Endometrium (tissue), 2 donors: ENCODE results near the gene GNS.
"Not testable (repeated sequence)": the region's sequence is repeated elsewhere in the genome, so short reads cannot be mapped to it uniquely, and the experiment has no call there.

Experiments used
- FAIRE-seq: peaks from 2 replicates; lab custom pipeline; 2012; peaks lifted over from hg19 to GRCh38; lab: Jason Lieb, UNC
- donor health status: control.
- donor health status: control.

The GNS gene

DNA sequence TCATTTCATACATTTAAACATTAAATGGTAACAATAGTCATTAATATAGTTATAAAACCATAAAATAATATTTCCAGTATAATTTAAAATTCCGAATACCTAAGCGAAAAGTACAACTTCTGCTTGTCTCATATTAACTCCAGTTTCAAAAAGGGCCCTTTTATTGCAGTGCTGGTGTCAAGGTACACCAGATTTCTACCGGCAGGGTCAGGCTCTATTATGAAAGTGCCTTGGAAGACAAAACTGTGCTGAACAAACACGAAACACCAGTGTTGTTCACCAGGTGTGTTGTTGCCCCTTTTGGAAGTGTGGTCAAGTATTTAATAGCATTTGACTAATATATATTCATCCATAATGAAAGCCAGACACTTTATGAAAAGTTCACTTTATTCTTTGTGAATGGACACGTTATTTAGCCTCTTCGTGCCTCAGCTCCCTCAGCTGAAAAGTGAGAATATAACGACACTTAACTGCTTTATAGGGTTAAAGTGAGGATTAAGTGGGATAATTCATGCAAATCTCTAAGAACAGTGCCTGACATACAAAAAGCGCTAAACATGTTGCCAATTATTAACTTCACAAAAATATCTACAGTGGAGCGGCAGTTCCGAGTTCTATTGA is 20.3 kb upstream of the GNS start:
- FAIRE-seq = no peak

DNA sequence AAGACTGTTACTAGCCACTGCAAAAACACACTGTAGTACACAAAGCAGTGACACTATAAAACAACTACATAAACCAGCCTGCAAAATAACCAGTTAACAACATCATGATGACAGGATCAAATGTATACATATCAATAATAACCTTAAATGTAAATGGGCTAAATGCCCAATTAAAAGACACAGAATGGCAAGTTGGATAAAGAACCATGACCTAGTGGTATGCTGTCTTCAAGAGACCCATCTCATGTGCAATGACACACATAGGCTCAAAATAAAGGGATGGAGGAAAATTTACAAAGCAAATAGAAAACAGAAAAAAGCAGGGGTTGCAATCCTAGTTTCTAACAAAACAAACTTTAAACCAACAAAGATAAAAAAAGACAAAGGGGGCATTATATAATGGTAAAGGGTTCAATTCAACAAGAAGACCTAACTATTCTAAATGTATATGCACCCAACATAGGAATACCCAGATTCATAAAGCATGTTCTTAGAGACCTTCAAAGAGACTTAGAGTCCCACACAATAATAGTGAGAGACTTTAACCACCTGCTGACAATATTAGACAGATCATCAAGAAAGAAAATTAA is 16.0 kb upstream of the GNS start:
- FAIRE-seq = not testable (repeated sequence)

DNA sequence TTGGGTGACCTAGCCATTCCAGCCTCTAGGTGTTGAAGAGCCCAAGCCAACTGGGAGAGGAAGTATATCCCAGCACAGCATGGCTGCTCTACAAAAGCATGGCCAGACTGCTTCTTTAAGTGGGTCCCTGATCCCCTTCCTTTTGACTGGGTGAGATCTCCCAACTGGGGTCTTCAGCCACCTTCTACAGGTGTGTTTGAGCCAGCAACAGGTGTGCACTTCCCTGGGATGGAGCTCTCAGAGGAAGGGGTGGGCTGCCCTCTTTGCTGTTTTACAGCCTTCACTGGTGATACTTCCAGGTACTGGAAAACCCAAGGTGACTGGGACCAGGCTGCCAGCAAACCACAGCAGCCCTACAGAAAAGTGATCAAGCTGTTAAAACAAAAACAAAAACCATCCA is 14.2 kb upstream of the GNS start:
- FAIRE-seq = no peak

DNA sequence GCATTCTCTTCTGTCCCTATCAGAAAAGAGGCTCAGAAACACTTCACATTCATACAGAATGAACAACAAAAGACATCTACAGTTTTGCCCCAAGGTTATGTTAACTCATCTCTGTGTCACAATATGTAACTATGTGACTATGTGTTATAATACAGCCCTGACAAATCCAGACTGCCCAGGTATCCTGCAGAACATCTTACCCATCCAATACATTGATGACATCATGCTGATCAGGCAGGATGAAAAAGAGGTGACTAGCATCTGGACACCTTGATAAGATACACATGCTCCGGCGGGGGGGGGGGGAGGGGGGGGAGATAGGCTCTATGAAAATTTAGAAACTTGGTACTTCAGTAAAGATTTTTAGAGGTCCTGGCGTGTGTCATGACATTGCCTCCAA is 8.3 kb upstream of the GNS start:
- no peak for FAIRE-seq

DNA sequence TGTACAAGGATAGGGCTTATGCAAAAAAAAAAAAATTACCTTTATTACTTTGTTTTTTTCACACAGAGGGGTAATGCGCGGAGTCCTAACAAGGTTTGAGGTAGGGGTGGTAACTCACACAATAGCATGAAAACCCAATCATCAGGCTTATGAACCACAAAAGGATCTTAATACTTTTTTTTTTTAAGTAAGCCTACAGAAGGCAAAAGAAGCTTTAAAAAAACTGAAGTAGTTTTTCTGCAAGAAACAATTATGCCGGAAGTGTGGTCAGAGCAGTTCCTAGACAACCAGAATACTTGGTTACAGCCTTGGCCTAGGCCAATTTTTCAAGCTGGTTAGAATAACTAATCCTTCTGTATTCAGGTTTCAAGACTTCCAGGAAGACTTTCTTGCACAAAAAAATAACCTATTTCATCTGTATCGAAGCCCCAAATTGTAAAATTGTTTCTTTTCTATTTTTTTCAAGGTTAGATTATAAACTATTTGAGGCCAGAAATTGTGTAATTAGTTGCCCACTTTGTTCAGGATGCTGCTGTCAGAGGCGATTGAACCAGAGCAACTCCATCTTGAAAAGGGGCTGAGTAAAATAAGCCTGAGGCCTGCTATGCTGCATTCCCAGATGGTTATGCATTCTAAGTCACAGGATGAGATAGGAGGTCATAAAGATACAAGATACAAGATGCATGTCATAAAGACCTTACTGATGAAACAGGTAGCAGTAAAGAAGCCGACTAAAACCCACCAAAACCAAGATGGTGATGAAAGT is 1.8 kb upstream of the GNS start:
- FAIRE-seq = no peak

DNA sequence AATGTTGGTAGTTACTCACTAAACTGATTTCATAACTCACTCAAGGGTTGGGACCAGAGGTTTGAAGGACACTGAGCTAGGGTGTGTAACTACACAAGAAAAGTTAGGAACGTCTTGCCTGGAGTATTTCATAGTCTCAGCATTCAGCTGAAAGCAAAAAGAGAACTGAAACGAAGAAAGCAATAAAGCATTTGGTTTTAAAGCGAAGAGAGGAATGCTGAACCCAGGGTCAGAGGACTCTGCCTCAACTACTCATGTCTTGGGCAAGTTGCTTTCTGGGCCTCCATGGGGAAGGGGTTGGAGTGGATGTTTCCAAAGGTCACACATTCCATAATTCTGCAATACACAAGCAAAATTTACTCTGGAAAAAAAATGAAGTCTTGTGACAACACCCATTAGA is 1.4 kb downstream of the GNS start:
- FAIRE-seq = no peak

DNA sequence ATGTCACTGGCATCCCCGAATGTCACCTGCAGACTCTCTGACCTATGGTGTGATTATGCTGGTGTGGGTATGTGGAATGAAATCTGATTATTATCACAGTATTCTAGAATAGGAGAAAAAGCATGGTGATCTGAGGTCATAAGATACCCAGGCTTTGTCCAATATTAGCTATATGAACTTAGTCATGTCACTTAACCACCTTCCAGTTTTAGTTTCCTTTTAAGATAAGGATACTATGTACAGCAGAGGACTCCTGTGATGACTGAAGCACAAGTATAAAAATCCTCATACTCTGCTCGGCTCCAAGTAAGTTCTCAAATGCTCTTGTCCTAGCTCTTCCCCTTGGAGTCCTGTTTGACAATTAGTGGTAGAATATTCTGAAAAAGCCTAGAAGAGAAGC is 2.8 kb downstream of the GNS start:
- no peak for FAIRE-seq

DNA sequence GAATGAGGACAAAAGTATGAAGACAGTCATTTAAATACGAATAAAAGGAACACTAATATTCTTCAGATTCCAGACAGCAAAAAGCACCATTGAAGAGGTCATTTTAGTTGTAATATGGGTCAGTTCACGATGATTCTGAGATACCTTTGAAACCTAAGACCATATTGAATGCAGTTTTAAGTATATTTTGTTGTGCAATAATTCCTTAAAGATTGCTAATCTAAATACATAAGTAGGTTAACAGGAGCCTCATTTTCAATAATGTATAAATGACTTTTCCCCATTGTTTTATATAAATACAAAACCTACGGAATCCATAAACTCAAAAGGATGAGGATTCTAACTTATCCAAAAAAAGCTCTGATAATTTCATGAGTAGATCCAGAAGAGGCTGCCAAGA is 5.8 kb downstream of the GNS start:
- FAIRE-seq = no peak

DNA sequence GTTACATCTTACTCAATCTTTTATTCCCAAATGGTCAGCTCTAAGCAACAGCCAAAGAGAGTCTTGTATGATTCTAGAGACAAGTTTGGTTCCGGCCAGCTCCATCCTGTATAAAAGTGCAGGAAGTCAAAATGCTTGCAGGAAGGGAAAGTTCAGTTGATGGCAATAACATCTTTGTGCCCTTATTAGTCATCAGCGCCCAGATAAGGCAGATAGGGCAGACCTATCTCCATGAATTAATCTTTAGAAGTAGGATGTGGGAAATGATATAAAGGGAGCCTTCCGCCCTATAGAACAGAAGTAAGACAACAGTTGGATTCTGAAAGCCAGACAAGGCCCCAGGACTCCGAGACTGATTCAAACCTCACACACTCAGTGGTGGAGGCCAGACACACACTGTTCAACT is 6.4 kb downstream of the GNS start:
- no peak for FAIRE-seq

DNA sequence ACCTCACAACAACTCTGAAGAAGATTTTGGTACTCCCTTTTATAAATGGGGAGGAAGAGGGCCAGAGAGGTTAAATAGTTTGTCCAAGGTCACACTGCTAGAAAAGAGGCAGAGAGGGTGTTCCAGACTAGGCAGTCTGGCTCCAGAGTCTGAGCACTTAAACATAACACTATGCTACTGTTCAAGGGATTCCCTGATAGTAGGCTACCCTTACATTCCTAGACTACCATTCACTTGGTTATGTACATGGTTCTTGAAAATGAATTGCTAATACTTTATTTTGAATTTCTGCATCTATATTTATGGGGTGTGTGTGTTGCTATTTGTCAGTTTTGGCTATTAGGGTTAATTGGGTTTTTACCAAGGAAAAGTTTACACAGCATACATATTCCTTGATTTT is 7.2 kb downstream of the GNS start:
- no peak for FAIRE-seq

DNA sequence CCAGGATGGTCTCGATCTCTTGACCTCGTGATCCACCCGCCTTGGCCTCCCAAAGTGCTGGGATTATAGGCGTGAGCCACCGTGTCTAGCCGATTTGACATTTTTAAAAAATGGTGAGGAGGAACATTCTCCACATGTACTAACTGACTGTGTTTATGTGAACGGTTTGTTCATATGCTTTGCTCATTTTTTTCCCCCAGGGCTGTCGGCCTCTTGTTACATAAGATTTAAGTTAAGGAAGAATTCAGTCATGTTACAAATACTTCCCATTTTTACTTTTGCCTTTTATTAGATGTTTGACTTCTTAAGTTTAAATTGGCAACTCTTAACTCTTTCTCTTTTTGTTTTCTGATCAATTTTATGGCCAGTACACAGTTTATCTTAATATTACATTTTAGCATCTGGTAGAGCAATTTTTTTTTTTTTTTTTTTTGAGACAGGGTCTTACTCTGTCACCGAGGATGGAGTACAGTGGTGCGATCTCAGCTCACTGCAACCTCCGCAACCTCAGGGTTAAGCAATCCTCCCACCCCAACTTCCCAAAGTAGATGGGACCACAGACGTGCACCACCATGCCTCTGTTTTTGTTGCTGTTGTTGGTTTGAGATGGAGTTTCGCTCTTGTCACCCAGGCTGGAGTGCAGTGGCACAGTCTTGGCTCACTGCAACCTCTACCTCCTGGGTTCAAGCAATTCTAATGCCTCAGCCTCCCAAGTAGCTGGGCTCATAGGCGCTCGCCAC is 9.6 kb downstream of the GNS start:
- FAIRE-seq = no peak

DNA sequence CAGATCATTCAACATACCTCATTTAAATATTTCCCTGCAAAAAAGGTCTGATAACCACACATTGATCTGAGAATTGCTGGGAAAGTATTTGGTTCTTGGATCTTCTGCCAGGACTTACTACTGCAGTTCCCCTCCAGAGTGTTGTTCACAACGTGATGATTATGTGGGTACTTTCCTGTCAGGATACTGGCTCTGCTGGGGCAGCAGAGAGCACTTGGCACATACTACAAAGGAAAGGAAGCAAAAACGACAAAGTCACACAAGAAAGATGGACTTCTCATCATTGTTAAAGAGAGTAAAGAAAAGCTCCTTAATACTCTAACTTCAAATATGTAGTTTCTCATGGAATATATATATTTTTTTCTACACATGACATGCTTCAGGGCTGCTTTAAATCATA is 11.5 kb downstream of the GNS start:
- FAIRE-seq = no peak

DNA sequence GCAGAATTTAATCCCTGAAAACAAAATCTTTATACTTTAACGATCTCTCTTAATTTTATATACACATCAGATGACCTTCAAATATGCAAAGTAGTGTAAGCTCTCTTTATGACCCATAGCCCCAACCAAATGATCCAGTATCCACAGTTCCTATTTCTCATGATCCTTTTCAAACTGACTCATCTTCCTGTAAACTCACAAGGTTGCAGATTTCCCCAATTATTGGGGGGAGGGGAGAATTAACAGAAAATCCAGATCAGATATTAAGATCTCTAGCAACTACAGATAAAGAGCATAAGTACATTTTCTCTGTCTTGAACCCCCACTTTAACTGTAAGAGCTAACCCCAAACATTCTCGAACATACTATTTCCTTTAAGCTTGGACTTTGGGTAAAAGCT is 12.5 kb downstream of the GNS start:
- no peak for FAIRE-seq

DNA sequence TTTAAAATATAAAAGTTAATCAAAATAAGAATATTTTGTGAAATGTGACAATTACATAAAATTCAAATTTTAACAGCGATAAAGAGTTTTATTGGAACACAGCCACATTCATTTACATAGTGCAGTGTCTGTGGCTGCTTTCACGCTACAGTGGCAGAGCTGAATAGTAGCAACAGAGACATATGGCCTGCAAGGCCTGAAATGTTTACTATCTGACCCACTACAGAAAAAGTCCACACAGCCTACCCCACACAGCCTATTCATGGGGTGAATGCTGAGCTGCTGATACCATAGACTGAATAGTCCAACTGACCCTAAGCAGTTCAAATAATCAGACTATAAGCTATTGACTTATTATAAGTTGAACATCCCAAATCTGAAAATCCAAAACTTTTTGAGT is 13.2 kb downstream of the GNS start:
- FAIRE-seq = no peak

DNA sequence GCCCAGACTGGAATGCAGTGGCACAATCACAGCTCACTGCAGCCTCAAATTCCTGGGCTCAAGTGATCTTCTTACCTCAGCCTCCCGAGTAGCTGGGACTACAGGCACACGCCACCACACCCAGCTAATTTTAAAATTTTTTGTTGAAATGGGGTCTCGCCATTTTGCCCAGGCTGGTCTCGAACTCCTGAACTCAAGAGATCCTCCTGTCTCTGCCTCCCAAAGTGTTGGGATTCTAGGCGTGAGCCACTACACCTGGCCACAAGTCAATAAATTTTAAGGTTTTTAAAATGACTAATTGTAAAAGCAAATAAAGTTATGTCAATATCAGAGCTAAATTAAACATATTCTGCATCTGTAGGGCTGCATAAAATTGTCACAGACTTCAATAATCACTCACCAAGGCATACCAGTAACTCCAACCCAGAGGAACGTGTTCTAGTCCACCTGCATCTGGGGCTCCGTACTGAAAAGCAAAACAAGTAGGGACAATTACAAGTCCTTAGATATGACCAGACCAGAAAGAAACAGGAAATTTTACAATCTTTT is 13.9 kb downstream of the GNS start:
- FAIRE-seq = no peak

DNA sequence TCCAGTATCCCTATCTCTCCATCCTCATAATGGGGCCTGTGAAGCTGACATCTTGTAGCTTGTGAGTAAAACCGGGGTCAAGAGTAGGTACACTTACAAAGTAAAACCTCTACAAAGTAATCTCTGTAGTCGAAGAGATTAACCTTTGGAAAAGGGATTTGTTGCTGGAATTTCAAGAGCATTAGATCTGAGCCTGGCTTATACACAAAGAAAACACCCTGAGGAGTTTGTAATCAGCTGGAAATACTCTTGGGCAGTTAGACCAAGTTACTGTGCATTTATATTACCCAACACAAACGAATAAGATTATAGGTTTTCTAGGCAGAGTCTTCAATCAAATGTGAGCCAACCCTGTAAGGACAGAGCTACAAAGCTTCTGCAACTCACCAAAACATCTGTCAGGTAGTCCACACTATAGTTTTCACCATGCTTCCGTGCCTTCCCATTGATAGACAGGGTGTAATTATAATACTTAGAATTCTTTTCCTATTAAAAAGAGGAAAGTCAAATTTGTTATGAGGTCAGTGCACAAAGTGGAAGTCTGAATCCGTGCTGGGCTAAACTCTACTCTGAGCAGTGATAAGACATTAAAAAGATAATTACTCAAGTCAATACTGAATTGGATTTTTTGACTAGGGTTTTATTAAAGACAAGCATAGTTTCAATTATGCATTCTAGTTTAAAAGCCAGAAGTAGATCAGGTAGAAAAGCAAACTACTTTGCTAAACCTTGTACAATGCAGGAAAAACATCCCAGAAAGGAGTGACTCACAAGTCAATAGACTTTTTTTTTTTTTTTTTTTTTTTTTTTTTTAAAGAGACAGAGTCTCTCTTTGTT is 14.6 kb downstream of the GNS start:
- no peak for FAIRE-seq

DNA sequence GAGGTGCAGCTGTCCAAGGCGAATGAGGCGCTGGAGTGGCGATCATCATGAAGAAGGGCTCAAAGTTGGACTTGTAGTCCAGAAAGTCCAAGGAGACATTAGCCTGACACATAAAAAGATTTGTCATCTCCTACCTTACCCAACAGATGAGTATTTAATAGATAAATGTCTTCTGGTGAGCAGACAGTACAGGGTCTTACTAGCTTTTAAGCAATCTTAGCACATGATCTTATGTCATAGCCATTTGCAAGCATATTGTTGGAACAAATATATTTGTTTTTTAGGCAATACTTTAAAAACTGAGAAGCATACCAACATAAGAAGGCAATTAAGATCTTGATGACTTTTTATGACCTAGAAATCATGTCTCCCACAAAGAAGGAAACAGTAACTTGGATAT is 16.0 kb downstream of the GNS start:
- no peak for FAIRE-seq

DNA sequence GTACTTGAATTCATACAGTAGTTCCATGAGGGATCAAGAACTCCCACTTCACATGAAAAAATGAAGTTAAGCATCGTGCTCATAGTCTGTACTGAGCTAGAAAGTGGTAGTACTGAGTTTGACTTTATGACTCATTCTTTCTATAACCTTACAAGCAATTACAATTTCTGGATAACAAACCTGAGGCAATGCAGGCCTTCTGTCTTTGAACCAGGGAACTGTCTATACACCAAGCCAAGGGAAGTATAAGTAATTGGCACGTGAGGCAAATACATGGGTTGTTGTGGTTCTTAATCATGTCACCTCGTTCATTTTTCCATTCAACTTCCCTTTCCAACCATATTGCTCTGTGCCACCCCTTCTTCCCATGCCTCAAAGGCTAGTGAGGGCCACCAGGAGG is 16.8 kb downstream of the GNS start:
- FAIRE-seq = no peak

DNA sequence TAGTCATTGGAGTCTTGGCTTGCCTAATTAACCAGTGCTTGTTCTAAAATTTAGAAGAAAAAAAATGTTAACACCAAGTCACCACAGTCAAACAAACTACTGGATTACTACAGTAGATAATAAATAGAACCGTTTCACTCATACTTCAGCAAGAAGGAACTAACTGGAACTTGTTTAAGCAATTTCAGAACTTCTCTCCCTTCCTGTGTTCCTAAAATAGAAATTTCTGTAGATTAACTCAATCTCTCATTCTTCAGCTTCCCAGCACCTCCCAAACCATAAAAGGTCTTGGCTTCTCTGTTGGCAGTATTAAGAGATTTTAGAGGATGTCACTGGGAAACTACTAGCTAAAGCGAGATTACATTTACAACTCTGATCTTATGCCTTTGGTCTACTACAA is 18.6 kb downstream of the GNS start:
- no peak for FAIRE-seq

DNA sequence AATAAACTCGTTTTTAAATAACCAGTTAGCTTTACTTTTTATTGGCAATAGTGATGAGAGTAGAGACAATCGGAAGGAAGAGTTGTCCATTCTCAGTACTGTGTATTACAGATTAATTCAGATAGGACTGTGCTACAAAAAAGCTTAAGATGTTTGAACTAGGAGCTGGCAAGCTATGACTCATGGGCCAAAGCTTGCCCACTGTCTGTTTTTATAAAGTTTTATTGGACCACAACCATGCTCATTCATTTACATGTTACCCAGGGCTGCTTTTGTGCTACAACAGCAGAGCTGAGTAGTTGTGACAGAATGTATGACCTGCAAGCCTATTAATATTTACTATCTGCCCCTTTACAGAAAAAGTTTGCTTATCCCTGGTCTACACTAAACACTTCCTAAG is 19.4 kb downstream of the GNS start:
- no peak for FAIRE-seq

DNA sequence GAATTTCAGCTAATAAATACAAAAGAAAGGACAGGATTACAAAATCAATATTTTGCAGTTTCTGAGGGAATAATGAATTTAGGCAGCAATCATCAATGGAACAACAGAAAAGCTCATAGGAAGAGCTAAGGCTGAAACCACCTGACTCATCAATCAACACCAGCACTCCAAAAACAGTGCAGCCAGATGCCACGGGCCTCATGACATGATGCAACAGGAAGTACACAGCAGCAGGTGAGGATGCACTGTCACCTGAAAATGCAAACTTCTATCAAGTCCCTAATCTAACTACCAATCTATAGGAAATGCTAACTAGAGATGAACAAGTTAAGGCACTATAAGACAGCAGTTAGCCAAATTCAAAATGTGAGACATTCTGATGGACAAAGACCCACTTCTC is 21.7 kb downstream of the GNS start:
- no peak for FAIRE-seq

DNA sequence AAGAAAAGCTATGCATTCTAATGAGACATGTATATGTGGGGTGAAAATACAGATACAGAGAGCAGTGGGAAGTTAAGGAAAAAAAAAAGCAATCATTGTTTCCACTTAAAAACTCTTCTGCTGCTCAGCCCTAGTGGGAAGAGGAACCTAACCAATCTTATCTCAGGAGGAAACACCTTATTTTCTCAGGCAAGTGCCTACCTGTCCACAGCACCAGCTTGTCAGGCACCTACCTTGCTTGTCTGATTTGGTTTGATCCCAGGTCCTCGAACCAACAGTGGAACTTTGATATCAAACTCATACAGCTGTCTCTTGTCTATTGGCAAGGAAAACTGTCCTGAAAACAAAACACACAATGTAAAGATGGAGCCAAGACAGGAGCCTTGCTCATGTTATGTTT is 22.4 kb downstream of the GNS start:
- FAIRE-seq = no peak
